IPS-NIHi7 (cell line): ENCODE results near the gene DEFB128.

ENCODE experiments used
- DNase-seq: peaks from one replicate; pipeline ENCODE4 v3.0.0; 2012; ENCODE audit warnings: mixed read lengths; ENCODE audit errors: extremely low spot score

DEFB128 gene

DNA sequence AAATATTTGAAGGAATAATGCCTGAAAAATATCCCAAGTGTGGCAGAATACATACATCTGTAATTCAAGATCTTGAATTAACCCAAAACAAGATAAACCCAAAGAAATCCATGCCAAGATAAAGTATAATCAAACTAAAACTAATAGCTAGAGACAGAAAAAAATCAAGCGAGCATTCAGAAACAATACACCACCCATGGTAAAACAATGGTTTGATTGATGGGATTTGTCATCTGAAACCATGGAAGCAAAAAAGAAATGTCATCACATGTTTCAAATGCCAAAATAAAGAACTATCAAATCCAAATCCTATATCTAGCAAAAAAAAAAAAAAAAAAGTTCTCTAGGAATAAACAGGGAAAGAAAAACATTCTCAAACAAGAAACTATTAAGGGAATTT lies 37.4 kb downstream of the DEFB128 start:
- DNase-seq: no peak

DNA sequence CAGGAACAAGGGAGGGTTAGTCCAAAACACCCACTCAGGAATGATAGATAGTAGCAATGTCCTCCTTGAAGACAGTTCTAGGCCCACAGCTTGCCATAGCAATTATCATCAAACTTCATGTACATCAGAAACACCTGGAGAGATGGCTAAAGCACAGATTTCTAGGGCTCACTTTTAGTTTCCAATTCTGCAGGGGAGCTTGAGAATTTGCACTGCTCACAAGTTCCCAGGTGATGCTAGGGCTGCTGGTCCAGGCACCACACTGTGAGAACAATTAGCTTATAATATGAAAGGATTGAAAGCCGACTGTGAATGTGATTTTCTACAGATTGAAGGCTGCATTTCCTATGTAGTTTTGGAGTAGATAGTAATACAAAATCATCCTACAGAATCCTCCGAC lies 43.6 kb downstream of the DEFB128 start:
- DNase-seq: no peak

DNA sequence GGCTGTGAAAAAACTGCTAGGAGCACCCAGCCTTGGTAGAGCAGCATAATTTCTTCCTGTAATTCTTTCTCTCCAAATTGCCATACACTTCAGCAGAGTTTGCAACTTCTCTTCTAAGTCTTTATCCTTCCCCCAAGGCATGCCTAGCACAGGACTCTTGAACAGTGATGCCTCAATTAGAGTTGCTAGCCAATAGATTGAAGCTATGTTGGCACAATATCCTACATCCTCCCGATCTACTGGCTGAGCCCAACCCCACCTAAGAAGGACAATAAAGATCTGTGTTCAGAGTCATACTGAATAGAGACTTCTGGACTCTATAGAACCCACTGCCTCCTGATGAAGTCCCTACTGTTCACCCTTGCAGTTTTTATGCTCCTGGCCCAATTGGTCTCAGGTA lies 47.2 kb downstream of the DEFB128 start, which contains the start of gene DEFB126:
Gene DEFB126 (plus strand): TSS at position 301 of the 400 bp plus-strand sequence. CDS start 39 bp downstream, at position 340.
- DNase-seq: no peak
